Measurements from ENCODE around the gene SIX1. TPM values are rescaled to one million over a fixed set of nuclear protein-coding genes. Genes with fewer than 3 reads are reported as not detected.

Gene SIX1
- total RNA-seq, 1 experiment from 2014 or later, result 2.5 TPM

GRCh38 chr14:60691383-60692113 lies 42.3 kb upstream of the SIX1 start:
- intact Hi-C loops (cut with micrococcal nuclease), result no loop called here
- H3K9ac ChIP-seq (ENCODE audit: low read length), result no peak overlapping the region
- H3K9me2 ChIP-seq (ENCODE audit: insufficient read depth), result no peaks in the 10 kb centered on the region
- H3K27ac ChIP-seq (ENCODE audit: low read depth, low read length), result no peak overlapping the region
- no peak for DNase-seq (ENCODE audit: low read depth, low spot score)
- no TSS peak for BruUV-seq (replicated peaks)
- no peaks in the 10 kb centered on the region for H3K27me3 ChIP-seq (ENCODE audit: insufficient read depth, low read length)
- H3K36me3 ChIP-seq (ENCODE audit: control insufficient read depth in 1 of 2, insufficient read depth in 2 of 2, low read length in 2 of 2), result no peaks in the 10 kb centered on the region
- no peaks in the 10 kb centered on the region for H3K79me2 ChIP-seq (ENCODE audit: insufficient read depth, low read length)
- H3K9me3 ChIP-seq (ENCODE audit: control insufficient read depth in 1 of 2, insufficient read depth in 1 of 2, low read depth in 1 of 2, low read length in 2 of 2), result no peaks in the 10 kb centered on the region
- ChIA-PET POLR2A (no interaction called here), CTCF (no interaction called here), RAD21 (ENCODE audit: low non-redundant PET in 1 of 2, low total read pairs in 2 of 2, uncharacterized antibody in 2 of 2, unreplicated experiment in 2 of 2) (no interaction called here)
- no peak for TF ChIP-seq ATF3 (IDR thresholded peaks at IDR 0.05)
- TF ChIP-seq EZH2phosphoT487 (IDR thresholded peaks at IDR 0.05; ENCODE audit: borderline replicate concordance), result no peak
- H2AFZ ChIP-seq (ENCODE audit: low read depth, low read length, poor library complexity, severe bottlenecking), result no peak overlapping the region
- no peak overlapping the region for H3K4me2 ChIP-seq (ENCODE audit: low read length)
- no peaks in the 10 kb centered on the region for H4K20me1 ChIP-seq (ENCODE audit: insufficient read depth)
- H3K4me3 ChIP-seq (replicated peaks in 1 of 2; ENCODE audit: low read depth in 1 of 2, low read length in 2 of 2), result no peak overlapping the region
- no peak for ATAC-seq
- H3K4me1 ChIP-seq (ENCODE audit: control insufficient read depth in 1 of 2, insufficient read depth in 2 of 2, low read length in 2 of 2), result no peaks in the 10 kb centered on the region

- H3K36me3 ChIP-seq (ENCODE audit: control insufficient read depth in 1 of 2, insufficient read depth in 2 of 2, low read length in 2 of 2), result no peaks in the 10 kb centered on the region
- TF ChIP-seq ATF3 (IDR thresholded peaks at IDR 0.05) (no peak; the same call in 1 of the 2 replicates), RAD21 (IDR thresholded peaks at IDR 0.05; ENCODE audit: low read depth) (no peak), ZFX (IDR thresholded peaks at IDR 0.05) (no peak), JUND (IDR thresholded peaks at IDR 0.05) (no peak), TCF7L2 (IDR thresholded peaks at IDR 0.05; ENCODE audit: borderline replicate concordance, extremely low read depth, insufficient read depth, insufficient read length) (no peak), ZNF274 (IDR thresholded peaks at IDR 0.05; ENCODE audit: low read depth, low read length) (no peak), CBX3 (IDR thresholded peaks at IDR 0.05; ENCODE audit: low read depth) (no peak), CEBPB (IDR thresholded peaks at IDR 0.05; ENCODE audit: low read depth) (no peak), MAX (IDR thresholded peaks at IDR 0.05) (no peak), SIN3A (IDR thresholded peaks at IDR 0.05; ENCODE audit: low read depth) (no peak), REST (IDR thresholded peaks at IDR 0.05; ENCODE audit: low read depth) (no peak), EZH2phosphoT487 (IDR thresholded peaks at IDR 0.05; ENCODE audit: borderline replicate concordance) (no peak), ELF1 (IDR thresholded peaks at IDR 0.05; ENCODE audit: borderline replicate concordance, low read depth) (no peak)
- ChIA-PET POLR2A (no interaction called here), RAD21 (ENCODE audit: low non-redundant PET in 1 of 2, low total read pairs in 2 of 2, uncharacterized antibody in 2 of 2, unreplicated experiment in 2 of 2) (no interaction called here), CTCF (no interaction called here)
- ATAC-seq (no peak), DNase-seq (ENCODE audit: low read depth, low spot score) (no peak)
- no peak overlapping the region for H2AFZ ChIP-seq (ENCODE audit: low read depth, low read length, poor library complexity, severe bottlenecking)
- H3K4me1 ChIP-seq (ENCODE audit: control insufficient read depth in 1 of 2, insufficient read depth in 2 of 2, low read length in 2 of 2), result no peaks in the 10 kb centered on the region
- H4K20me1 ChIP-seq (ENCODE audit: insufficient read depth), result no peaks in the 10 kb centered on the region
- no peaks in the 10 kb centered on the region for H3K27me3 ChIP-seq (ENCODE audit: insufficient read depth, low read length)
- H3K27ac ChIP-seq (ENCODE audit: low read depth, low read length), result no peak overlapping the region
- H3K4me2 ChIP-seq (ENCODE audit: low read length), result no peak overlapping the region
- no peaks in the 10 kb centered on the region for H3K9me3 ChIP-seq (ENCODE audit: control insufficient read depth in 1 of 2, insufficient read depth in 1 of 2, low read depth in 1 of 2, low read length in 2 of 2)
- no peak overlapping the region for H3K9ac ChIP-seq (ENCODE audit: low read length)
- intact Hi-C loops (cut with micrococcal nuclease), result no loop called here
- H3K9me2 ChIP-seq (ENCODE audit: insufficient read depth), result no peaks in the 10 kb centered on the region
- no peak overlapping the region for H3K4me3 ChIP-seq (replicated peaks in 1 of 2; ENCODE audit: low read depth in 1 of 2, low read length in 2 of 2)
- BruUV-seq (replicated peaks), result no TSS peak
- H3K79me2 ChIP-seq (ENCODE audit: insufficient read depth, low read length), result no peaks in the 10 kb centered on the region
These were observed 37.6 kb upstream of the SIX1 start for GRCh38 chr14:60686865-60687264.
